Cardiac muscle cell (in vitro differentiated cells and primary cell): ENCODE data around the gene ENOX1. TPM values are rescaled to one million over a fixed set of nuclear protein-coding genes. Genes with fewer than 3 reads are reported as not detected.

Experiments
- DNase-seq, 2 donors: peaks; one replicate each; pipeline versions ENCODE4 v3.0.0 to v3.0.0-alpha.2; 2010 to 2017; ENCODE audit warnings: low read depth in 1 of 2, low spot score in 1 of 2
- H3K27ac ChIP-seq: fragments of 200-600 bp; sonication (generic); 2 replicates; pipeline ENCODE4 v1.5.1; 2016
- H3K27me3 ChIP-seq: fragments of 200-600 bp; sonication (generic); 2 replicates; pipeline ENCODE4 v1.6.0; 2016; ENCODE audit warnings: control low read depth
- H3K36me3 ChIP-seq: fragments of 200-600 bp; sonication (generic); 2 replicates; pipeline ENCODE4 v1.5.1; 2016; ENCODE audit warnings: control low read depth
- H3K4me1 ChIP-seq: fragments of 200-600 bp; sonication (generic); 2 replicates; pipeline ENCODE4 v1.8.1; 2017; ENCODE audit warnings: low read depth, mild to moderate bottlenecking, mixed run types
- H3K4me3 ChIP-seq: fragments of 200-600 bp; sonication (generic); 2 replicates; pipeline ENCODE4 v1.5.1; 2016; ENCODE audit warnings: mild to moderate bottlenecking
- H3K9me3 ChIP-seq: fragments of 200-600 bp; sonication (generic); 2 replicates; pipeline ENCODE4 v1.5.1; 2017; ENCODE audit warnings: low read depth, mild to moderate bottlenecking, control low read depth
- polyA plus RNA-seq: library from polyadenylated mRNA; unstranded; fragments of >200 nt; fragmentation: Nextera tagmentation; extraction: Ambion mirVana; gene quantifications from 2 replicates; pipeline ENCODE4 v1.2.1, GENCODE V29; 2016
- total RNA-seq: library from RNA; depleted of rRNA; stranded (reverse); fragments of >200 nt; gene quantifications from 2 replicates; pipeline ENCODE4 v1.2.3, GENCODE V29; 2016
- TF ChIP-seq, protein P1 (sequence below): IDR thresholded peaks from 2 replicates; pipeline ENCODE4 v1.5.1; 2012; ENCODE audit warnings: low read depth, mild to moderate bottlenecking, low read length

The ENOX1 gene
- total and polyA plus RNA-seq, 2 experiments from 2014 or later, result 2.0 to 5.1 TPM

DNA sequence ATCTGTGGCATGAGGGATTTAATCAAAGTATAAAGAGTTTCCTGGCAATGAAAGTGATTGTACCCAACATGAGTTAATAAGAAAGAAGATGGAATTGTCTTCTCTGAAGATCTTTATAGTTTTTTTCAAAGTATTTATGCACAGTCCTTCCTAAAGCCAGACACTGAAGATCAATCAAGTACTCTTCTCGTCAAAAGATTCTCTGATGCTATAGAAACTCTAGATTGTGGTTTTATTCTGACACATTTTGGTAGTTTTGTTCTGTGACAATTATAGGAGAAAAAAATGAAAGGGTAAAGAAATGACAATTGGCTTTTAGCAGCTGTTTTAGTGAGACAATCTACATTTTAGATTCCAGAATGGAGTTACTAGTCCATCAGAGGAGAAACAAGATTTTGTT lies 10.4 kb upstream of the ENOX1 start:
- Histone ChIP-seq H3K36me3 (no peaks in the 10 kb centered on the region), H3K9me3 (no peaks in the 10 kb centered on the region), H3K4me3 (no peak overlapping the region), H3K27ac (no peak overlapping the region), H3K4me1 (peaks cover 11% of the 10 kb centered on the region), H3K27me3 (no peaks in the 10 kb centered on the region)
- no peak for DNase-seq
- TF ChIP-seq, protein P1, sequence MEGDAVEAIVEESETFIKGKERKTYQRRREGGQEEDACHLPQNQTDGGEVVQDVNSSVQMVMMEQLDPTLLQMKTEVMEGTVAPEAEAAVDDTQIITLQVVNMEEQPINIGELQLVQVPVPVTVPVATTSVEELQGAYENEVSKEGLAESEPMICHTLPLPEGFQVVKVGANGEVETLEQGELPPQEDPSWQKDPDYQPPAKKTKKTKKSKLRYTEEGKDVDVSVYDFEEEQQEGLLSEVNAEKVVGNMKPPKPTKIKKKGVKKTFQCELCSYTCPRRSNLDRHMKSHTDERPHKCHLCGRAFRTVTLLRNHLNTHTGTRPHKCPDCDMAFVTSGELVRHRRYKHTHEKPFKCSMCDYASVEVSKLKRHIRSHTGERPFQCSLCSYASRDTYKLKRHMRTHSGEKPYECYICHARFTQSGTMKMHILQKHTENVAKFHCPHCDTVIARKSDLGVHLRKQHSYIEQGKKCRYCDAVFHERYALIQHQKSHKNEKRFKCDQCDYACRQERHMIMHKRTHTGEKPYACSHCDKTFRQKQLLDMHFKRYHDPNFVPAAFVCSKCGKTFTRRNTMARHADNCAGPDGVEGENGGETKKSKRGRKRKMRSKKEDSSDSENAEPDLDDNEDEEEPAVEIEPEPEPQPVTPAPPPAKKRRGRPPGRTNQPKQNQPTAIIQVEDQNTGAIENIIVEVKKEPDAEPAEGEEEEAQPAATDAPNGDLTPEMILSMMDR, result no peak

DNA sequence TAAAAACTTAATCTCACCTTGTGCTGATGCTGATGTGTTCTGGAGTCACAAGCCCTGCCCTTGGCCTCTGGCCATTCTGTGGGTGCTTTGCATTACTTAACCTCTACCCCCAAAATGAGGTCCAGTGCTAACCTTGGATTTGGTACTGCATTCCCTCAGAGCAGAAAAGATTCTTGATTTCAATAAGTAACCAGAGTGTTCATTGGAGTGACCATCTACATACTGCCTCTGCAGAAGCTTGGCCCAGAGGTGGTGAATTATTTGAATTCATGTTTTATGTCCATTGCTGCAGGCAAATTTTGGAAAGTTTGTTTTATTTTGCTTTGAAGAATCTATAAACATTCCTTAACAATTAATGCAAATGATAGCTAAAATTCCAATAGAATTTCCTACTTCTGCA lies 7.6 kb upstream of the ENOX1 start:
- Histone ChIP-seq H3K4me3 (no peak overlapping the region), H3K27me3 (no peaks in the 10 kb centered on the region), H3K9me3 (no peaks in the 10 kb centered on the region), H3K27ac (no peak overlapping the region), H3K36me3 (no peaks in the 10 kb centered on the region), H3K4me1 (peaks cover 6% of the 10 kb centered on the region)
- DNase-seq, result no peak
- TF ChIP-seq, protein P1, result no peak

DNA sequence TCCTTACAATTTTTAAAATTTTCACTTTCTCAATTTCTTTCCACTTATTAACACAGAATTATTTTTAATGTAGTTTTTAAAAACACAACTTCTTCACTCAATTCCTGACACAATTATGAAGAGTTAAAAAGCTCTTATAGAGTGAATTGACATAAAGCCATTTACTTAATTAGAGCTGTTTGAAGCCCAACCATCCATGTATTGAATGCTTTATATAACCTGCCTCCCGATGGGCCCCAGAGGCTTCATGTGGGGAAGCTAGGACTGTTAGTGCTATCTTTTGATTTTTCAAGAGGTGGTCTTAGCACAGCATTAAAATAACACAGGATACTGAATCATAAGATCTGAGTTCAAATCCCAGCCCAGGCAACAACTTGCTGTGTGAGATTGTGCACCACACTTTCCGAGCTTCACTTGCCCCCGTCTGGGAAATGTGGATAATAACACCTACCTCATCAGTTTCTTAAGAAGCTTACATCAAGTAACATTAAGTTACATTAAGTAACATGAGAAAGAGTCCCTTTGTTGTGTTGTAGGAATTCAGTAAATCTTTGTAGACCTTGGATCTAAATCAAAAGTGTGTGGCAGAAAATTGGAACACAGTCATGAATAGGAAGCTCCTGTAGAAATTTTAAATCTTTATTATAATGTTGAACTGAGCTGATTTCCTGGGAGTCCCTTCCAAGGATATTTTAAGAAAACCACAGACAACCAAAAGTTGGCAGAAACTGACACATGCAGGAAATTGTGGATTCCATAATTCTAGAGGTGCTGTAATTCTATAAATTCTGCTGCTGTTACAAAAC lies 5.5 kb upstream of the ENOX1 start:
- Histone ChIP-seq H3K9me3 (no peaks in the 10 kb centered on the region), H3K4me3 (no peak overlapping the region), H3K27me3 (peaks cover 9% of the 10 kb centered on the region), H3K27ac (no peak overlapping the region), H3K4me1 (peaks cover 3% of the 10 kb centered on the region), H3K36me3 (no peaks in the 10 kb centered on the region)
- DNase-seq, result peak in 1 of 2 donors; percentile 80
- TF ChIP-seq, protein P1, result peak; percentile 7

DNA sequence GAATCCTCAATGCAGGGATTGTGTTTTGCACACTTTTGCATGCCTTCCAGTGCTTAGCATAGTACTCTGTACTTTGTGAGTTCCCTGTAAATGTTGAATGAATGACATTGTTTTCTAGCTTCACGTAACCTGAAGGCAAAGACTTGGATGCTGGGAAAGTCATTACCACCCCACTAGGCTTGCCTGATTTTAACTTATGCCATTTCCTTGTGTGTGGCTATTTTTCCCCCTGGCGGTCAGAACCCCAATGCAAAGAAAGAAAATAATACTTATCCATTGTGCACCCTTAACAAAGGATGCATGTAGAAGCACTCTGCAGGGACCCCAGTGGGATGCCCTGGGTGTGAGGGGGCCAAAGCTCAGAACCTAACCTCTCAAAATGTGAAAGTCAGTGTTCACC lies 1.2 kb upstream of the ENOX1 start:
- peak in 1 of 2 donors; percentile 63 for DNase-seq
- no peaks in the 10 kb centered on the region for H3K36me3 ChIP-seq
- H3K4me1 ChIP-seq, result peaks cover 3% of the 10 kb centered on the region
- TF ChIP-seq, protein P1, result peak; percentile 56
- no peaks in the 10 kb centered on the region for H3K9me3 ChIP-seq
- H3K27me3 ChIP-seq, result peaks cover 35% of the 10 kb centered on the region
- H3K27ac ChIP-seq, result no peak overlapping the region
- H3K4me3 ChIP-seq, result no peak overlapping the region

DNA sequence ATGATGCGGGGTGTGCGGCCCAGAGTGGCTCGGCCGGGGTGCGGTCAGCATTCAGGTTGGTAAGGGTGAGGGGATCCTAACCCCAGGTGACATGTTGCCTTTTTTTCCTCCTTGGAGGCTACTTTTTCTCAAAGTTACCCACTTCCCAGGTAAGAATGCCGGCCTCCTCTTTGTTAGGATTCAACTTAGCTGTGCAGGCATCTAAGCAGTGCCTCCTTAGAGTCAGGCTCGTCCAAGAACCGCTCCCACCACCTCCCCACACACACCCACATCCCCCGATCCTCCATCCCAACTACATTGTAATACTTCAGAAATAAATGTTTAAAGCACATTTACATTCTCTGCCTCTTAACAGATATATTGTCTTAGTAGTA lies 733 bp upstream of the ENOX1 start:
- H3K27ac ChIP-seq, result no peak overlapping the region
- H3K4me1 ChIP-seq, result peaks cover 3% of the 10 kb centered on the region
- TF ChIP-seq, protein P1, result no peak
- peaks cover 40% of the 10 kb centered on the region for H3K27me3 ChIP-seq
- peak overlapping the region; percentile 65 for H3K4me3 ChIP-seq
- DNase-seq, result no peak
- no peaks in the 10 kb centered on the region for H3K9me3 ChIP-seq
- no peaks in the 10 kb centered on the region for H3K36me3 ChIP-seq
